HL-60/S4 treated with phorbol 12-myristate 13-acetate at 8.2 ng/mL for 4 days and 3 days (cell line): ENCODE data around the gene ZNF500.

ENCODE experiments used
- in situ Hi-C: fragments of 300-500 bp; cut with MboI; formaldehyde crosslinking; loops from 2 replicates; pipeline ENCODE4 v1.15.0; 2022; ENCODE audit warnings: low sequenced_read_pairs

The ZNF500 gene

GRCh38 chr16:4713663-4714501 lies 53.1 kb downstream of the ZNF500 start:
- in situ Hi-C loops, result no loop called here

- in situ Hi-C loops, result no loop called here
These were observed 57.5 kb downstream of the ZNF500 start for GRCh38 chr16:4709481-4709880.

- in situ Hi-C loops, result no loop called here
These were observed 60.1 kb downstream of the ZNF500 start for GRCh38 chr16:4706871-4707270.

- in situ Hi-C loops, result no loop called here
These were observed 62.0 kb downstream of the ZNF500 start for GRCh38 chr16:4704913-4705312.

- in situ Hi-C loops, result no loop called here
These were observed 62.5 kb downstream of the ZNF500 start for GRCh38 chr16:4704491-4704890.

- in situ Hi-C loops, result no loop called here
These were observed 63.1 kb downstream of the ZNF500 start for GRCh38 chr16:4703906-4704305.

GRCh38 chr16:4702466-4702808 lies 64.5 kb downstream of the ZNF500 start:
- in situ Hi-C loops, result no loop called here

GRCh38 chr16:4701791-4702465 lies 65.0 kb downstream of the ZNF500 start:
- in situ Hi-C loops, result no loop called here

GRCh38 chr16:4700997-4701743 lies 65.8 kb downstream of the ZNF500 start:
- in situ Hi-C loops, result no loop called here

- in situ Hi-C loops, result no loop called here
These were observed 66.5 kb downstream of the ZNF500 start for GRCh38 chr16:4700380-4700996.

GRCh38 chr16:4699046-4699556 lies 67.9 kb downstream of the ZNF500 start:
- in situ Hi-C loops, result no loop called here

GRCh38 chr16:4698321-4699045 lies 68.5 kb downstream of the ZNF500 start:
- in situ Hi-C loops, result no loop called here
